IPS DF 6.9 (cell line): ENCODE results near the gene HSP90B1.

Source experiments
- DNase-seq: peaks from one replicate; pipeline ENCODE4 v3.0.0-alpha.2; 2013; ENCODE audit warnings: low read depth, low spot score
- H3K27ac ChIP-seq: one replicate; pipeline ENCODE4 v1.5.1; 2013; ENCODE audit warnings: low read length, control low read depth
- H3K27me3 ChIP-seq: 2 replicates; pipeline ENCODE4 v1.6.1; 2013; ENCODE audit warnings: mild to moderate bottlenecking, low read length; ENCODE audit not compliant: control insufficient read depth, insufficient read depth
- H3K36me3 ChIP-seq: 2 replicates; pipeline ENCODE4 v1.6.1; 2013; ENCODE audit warnings: low read length; ENCODE audit not compliant: control insufficient read depth, insufficient read depth
- H3K4me1 ChIP-seq: 2 replicates; pipeline ENCODE4 v1.6.1; 2013; ENCODE audit warnings: low read length; ENCODE audit not compliant: control insufficient read depth, insufficient read depth
- H3K4me3 ChIP-seq: 2 replicates; pipeline ENCODE4 v1.5.1; 2013; ENCODE audit warnings: mild to moderate bottlenecking, low read length
- H3K9me3 ChIP-seq: 2 replicates; pipeline ENCODE4 v1.6.1; 2013; ENCODE audit warnings: low read length, inconsistent platforms; ENCODE audit not compliant: control insufficient read depth, insufficient read depth
- WGBS: extraction: QIAGEN DNeasy Blood & Tissue Kit; methylation state at CpG from one replicate; pipeline ENCODE4 v1.1.7; 2013; ENCODE audit warnings: mixed read lengths, missing lambda C conversion rate; ENCODE audit not compliant: insufficient read length, insufficient coverage; 5-methylcytosine and 5-hydroxymethylcytosine counted together

The HSP90B1 gene

GRCh38 chr12:103966736-103967135, 36.5 kb downstream of the HSP90B1 start:
- Histone ChIP-seq H3K27ac (no peak overlapping the region), H3K4me3 (peak overlapping the region; percentile 78; the same call in 1 of the 2 replicates), H3K36me3 (no peaks in the 10 kb centered on the region; the same call in 1 of the 2 replicates), H3K27me3 (no peaks in the 10 kb centered on the region; the same call in 1 of the 2 replicates), H3K4me1 (no peaks in the 10 kb centered on the region), H3K9me3 (no peaks in the 10 kb centered on the region)
- no CpG with 5 or more reads among the region's 1 CpG for WGBS
- DNase-seq, result no peak

- no peaks in the 10 kb centered on the region; the same call in 1 of the 2 replicates for H3K27me3 ChIP-seq
- no peak overlapping the region for H3K4me3 ChIP-seq
- H3K4me1 ChIP-seq, result no peaks in the 10 kb centered on the region
- H3K27ac ChIP-seq, result no peak overlapping the region
- H3K36me3 ChIP-seq, result no peaks in the 10 kb centered on the region; the same call in 1 of the 2 replicates
- H3K9me3 ChIP-seq, result no peaks in the 10 kb centered on the region
- no peak for DNase-seq
- no CpG with 5 or more reads among the region's 2 CpGs for WGBS
Observed at GRCh38 chr12:103969391-103969790, 39.2 kb downstream of the HSP90B1 start.

- no peak for DNase-seq
- Histone ChIP-seq H3K27ac (no peak overlapping the region), H3K36me3 (peaks cover 6% of the 10 kb centered on the region), H3K4me3 (no peak overlapping the region), H3K27me3 (no peaks in the 10 kb centered on the region; the same call in 1 of the 2 replicates), H3K4me1 (no peaks in the 10 kb centered on the region), H3K9me3 (no peaks in the 10 kb centered on the region)
- no CpG with 5 or more reads among the region's 2 CpGs for WGBS
Observed at GRCh38 chr12:103973909-103974308, 43.7 kb downstream of the HSP90B1 start.

- no CpG with 5 or more reads among the region's 2 CpGs for WGBS
- H3K9me3 ChIP-seq, result no peaks in the 10 kb centered on the region
- no peaks in the 10 kb centered on the region for H3K27me3 ChIP-seq
- H3K27ac ChIP-seq, result no peak overlapping the region
- no peak overlapping the region for H3K4me3 ChIP-seq
- H3K36me3 ChIP-seq, result peaks cover 8% of the 10 kb centered on the region
- no peak for DNase-seq
- H3K4me1 ChIP-seq, result no peaks in the 10 kb centered on the region
Observed at GRCh38 chr12:103975368-103975767, 45.2 kb downstream of the HSP90B1 start.

- Histone ChIP-seq H3K27ac (no peak overlapping the region), H3K4me3 (no peak overlapping the region), H3K36me3 (peaks cover 9% of the 10 kb centered on the region), H3K4me1 (no peaks in the 10 kb centered on the region), H3K9me3 (no peaks in the 10 kb centered on the region), H3K27me3 (no peaks in the 10 kb centered on the region)
- DNase-seq, result no peak
- no CpG with 5 or more reads among the region's 4 CpGs for WGBS
Observed at GRCh38 chr12:103978384-103978982, 48.3 kb downstream of the HSP90B1 start.

GRCh38 chr12:103986829-103987228, 56.6 kb downstream of the HSP90B1 start:
- peak; percentile 16 for DNase-seq
- no peaks in the 10 kb centered on the region for H3K9me3 ChIP-seq

GRCh38 chr12:103994235-103994634, 64.0 kb downstream of the HSP90B1 start:
- WGBS, result no CpG with 5 or more reads among the region's 4 CpGs
- Histone ChIP-seq H3K27me3 (no peaks in the 10 kb centered on the region), H3K36me3 (no peaks in the 10 kb centered on the region), H3K4me1 (no peaks in the 10 kb centered on the region), H3K9me3 (no peaks in the 10 kb centered on the region), H3K4me3 (no peak overlapping the region), H3K27ac (no peak overlapping the region)
- no peak for DNase-seq

More at GRCh38 chr12:103986829-103987228, 56.6 kb downstream of the HSP90B1 start:
- no peaks in the 10 kb centered on the region; the same call in 1 of the 2 replicates for H3K36me3 ChIP-seq
- H3K4me1 ChIP-seq, result no peaks in the 10 kb centered on the region
- WGBS, result no CpG with 5 or more reads among the region's 2 CpGs
- no peaks in the 10 kb centered on the region for H3K27me3 ChIP-seq
- H3K27ac ChIP-seq, result no peak overlapping the region
- no peak overlapping the region for H3K4me3 ChIP-seq

GRCh38 chr12:103996595-103996994, 66.4 kb downstream of the HSP90B1 start:
- Histone ChIP-seq H3K36me3 (no peaks in the 10 kb centered on the region), H3K27me3 (no peaks in the 10 kb centered on the region), H3K9me3 (no peaks in the 10 kb centered on the region), H3K27ac (no peak overlapping the region), H3K4me3 (no peak overlapping the region), H3K4me1 (no peaks in the 10 kb centered on the region)
- DNase-seq, result no peak
- WGBS, result no CpG with 5 or more reads among the region's 5 CpGs

- Histone ChIP-seq H3K36me3 (no peaks in the 10 kb centered on the region), H3K4me1 (no peaks in the 10 kb centered on the region), H3K4me3 (no peak overlapping the region), H3K27ac (no peak overlapping the region), H3K9me3 (no peaks in the 10 kb centered on the region), H3K27me3 (no peaks in the 10 kb centered on the region)
- 100% methylated on average over 1 of the region's 16 CpGs for WGBS
- DNase-seq, result no peak
Observed at GRCh38 chr12:103997286-103997900, 67.2 kb downstream of the HSP90B1 start.
